Lower leg skin (tissue), 3 donors: Measurements from ENCODE around the gene GALNT4.

ENCODE experiments used
- CTCF ChIP-seq, 3 donors: fragments of 450-650 bp; IDR thresholded peaks; one replicate each; pipeline ENCODE4 v1.5.1; 2016; ENCODE audit warnings: antibody characterized with exemption in 3 of 3, mild to moderate bottlenecking in 3 of 3, moderate library complexity in 2 of 3
- POLR2A ChIP-seq, 2 donors: fragments of 450-650 bp; IDR thresholded peaks; one replicate each; pipeline ENCODE4 v1.6.1; 2016 to 2017; ENCODE audit warnings: antibody characterized with exemption in 2 of 2, mild to moderate bottlenecking in 1 of 2, moderate library complexity in 1 of 2

GRCh38 chr12:89477633-89478279, 46.8 kb downstream of the GALNT4 start:
- no peak for TF ChIP-seq POLR2A (IDR thresholded peaks at IDR 0.05)
- no peak for TF ChIP-seq CTCF (IDR thresholded peaks at IDR 0.05)
